Activated naive CD4-positive, alpha-beta T cell treated with anti-CD3 and anti-CD28 coated beads for 36 hours (primary cell): Measurements from ENCODE around the gene AMER3. TPM values are rescaled to one million over a fixed set of nuclear protein-coding genes. Genes with fewer than 3 reads are reported as not detected.

Experiments used
- CTCF ChIA-PET: fragments of 350-600 bp; sonication (Branson Sonifier 250); formaldehyde crosslinking; loops from one replicate; lab custom pipeline; 2021; ENCODE audit warnings: antibody characterized with exemption; lab: Charles Lee
- DNase-seq: peaks from one replicate; pipeline ENCODE4 v3.0.0-alpha.2; 2020
- H3K27ac Mint-ChIP-seq: one replicate; pipeline ENCODE4 v1.8.0; 2021; ENCODE audit warnings: mild to moderate bottlenecking, mixed read lengths
- H3K27me3 Mint-ChIP-seq: one replicate; pipeline ENCODE4 v1.8.0; 2021; ENCODE audit warnings: low read depth, mixed read lengths
- H3K36me3 Mint-ChIP-seq: one replicate; pipeline ENCODE4 v1.8.0; 2021; ENCODE audit warnings: low read depth, mixed read lengths
- H3K4me1 Mint-ChIP-seq: one replicate; pipeline ENCODE4 v1.8.0; 2021; ENCODE audit warnings: low read depth, mixed read lengths
- H3K4me3 Mint-ChIP-seq: one replicate; pipeline ENCODE4 v1.8.0; 2021; ENCODE audit warnings: mild to moderate bottlenecking, moderate library complexity, mixed read lengths
- H3K9me3 Mint-ChIP-seq: one replicate; pipeline ENCODE4 v1.8.0; 2021; ENCODE audit warnings: mixed read lengths
- intact Hi-C: fragments of 100-400 bp; cut with micrococcal nuclease; formaldehyde crosslinking; loops from one replicate; pipeline ENCODE4 v1.15.1; 2023
- total RNA-seq, 2 experiments: library from RNA; stranded (reverse); gene quantifications; one replicate each; pipeline ENCODE4 v1.2.3, GENCODE V29; 2021

The AMER3 gene
- total RNA-seq, 2 experiments from 2014 or later, result not detected

GRCh38 chr2:130791617-130791939 is 36.2 kb downstream of the AMER3 start:
- H3K27ac Mint-ChIP-seq, result no peak overlapping the region
- intact Hi-C loops, result no loop called here
- H3K27me3 Mint-ChIP-seq, result peaks cover 5% of the 10 kb centered on the region
- CTCF ChIA-PET, result interaction anchor here (1.6 kb wide), 1 partner anchor 82 kb away, joined by 6 read pairs; no protein-coding TSS in a partner anchor
- no peak for DNase-seq
- H3K4me3 Mint-ChIP-seq, result no peak overlapping the region
- no peaks in the 10 kb centered on the region for H3K9me3 Mint-ChIP-seq
- no peaks in the 10 kb centered on the region for H3K4me1 Mint-ChIP-seq
- H3K36me3 Mint-ChIP-seq, result no peaks in the 10 kb centered on the region

GRCh38 chr2:130795431-130795830 is 40.1 kb downstream of the AMER3 start:
- DNase-seq, result no peak
- H3K36me3 Mint-ChIP-seq, result no peaks in the 10 kb centered on the region
- CTCF ChIA-PET, result interaction anchor here (0.9 to 2.6 kb wide), 6 partner anchors 14 to 170 kb away, joined by 3 to 17 read pairs (median 4); no protein-coding TSS in a partner anchor
- H3K27me3 Mint-ChIP-seq, result no peaks in the 10 kb centered on the region
- intact Hi-C loops, result loop anchor here (5.0 kb wide), 2 partner anchors 312 to 357 kb away; partner anchors contain the start of gene PLEKHB2
- peaks cover 5% of the 10 kb centered on the region for H3K4me1 Mint-ChIP-seq
- no peaks in the 10 kb centered on the region for H3K9me3 Mint-ChIP-seq
- no peak overlapping the region for H3K4me3 Mint-ChIP-seq
- H3K27ac Mint-ChIP-seq, result no peak overlapping the region

GRCh38 chr2:130796290-130796689 is 41.0 kb downstream of the AMER3 start:
- intact Hi-C loops, result loop anchor here (2.0 to 5.0 kb wide), 3 partner anchors 47 to 356 kb away; partner anchors contain the start of gene PLEKHB2

GRCh38 chr2:130797493-130798435 is 42.4 kb downstream of the AMER3 start:
- DNase-seq, result peak; percentile 92
- no peak overlapping the region for H3K27ac Mint-ChIP-seq
- intact Hi-C loops, result loop anchor here (1.0 to 5.0 kb wide), 10 partner anchors 27 to 355 kb away; partner anchors contain the start of genes FAM168B and PLEKHB2
- H3K9me3 Mint-ChIP-seq, result no peaks in the 10 kb centered on the region
- CTCF ChIA-PET, result interaction anchor here (0.6 to 7.1 kb wide), 41 partner anchors 8 to 427 kb away, joined by 3 to 174 read pairs (median 4); partner anchors contain the start of genes ARHGEF4 and GPR148
- H3K4me1 Mint-ChIP-seq, result peaks cover 5% of the 10 kb centered on the region
- H3K36me3 Mint-ChIP-seq, result no peaks in the 10 kb centered on the region
- H3K4me3 Mint-ChIP-seq, result peak overlapping the region; percentile 63
- H3K27me3 Mint-ChIP-seq, result no peaks in the 10 kb centered on the region

More at GRCh38 chr2:130796290-130796689, 41.0 kb downstream of the AMER3 start:
- Mint-ChIP-seq H3K4me1 (peaks cover 5% of the 10 kb centered on the region), H3K27ac (no peak overlapping the region), H3K4me3 (no peak overlapping the region), H3K9me3 (no peaks in the 10 kb centered on the region), H3K36me3 (no peaks in the 10 kb centered on the region), H3K27me3 (no peaks in the 10 kb centered on the region)
- CTCF ChIA-PET, result interaction anchor here (0.9 to 2.6 kb wide), 8 partner anchors 15 to 169 kb away, joined by 3 to 17 read pairs (median 12); no protein-coding TSS in a partner anchor
- no peak for DNase-seq

- H3K9me3 Mint-ChIP-seq, result no peaks in the 10 kb centered on the region
- DNase-seq, result no peak
- H3K4me3 Mint-ChIP-seq, result peak overlapping the region; percentile 63
- peaks cover 5% of the 10 kb centered on the region for H3K4me1 Mint-ChIP-seq
- H3K27ac Mint-ChIP-seq, result no peak overlapping the region
- intact Hi-C loops, result loop anchor here (1.0 to 5.0 kb wide), 5 partner anchors 26 to 354 kb away; partner anchors contain the start of gene PLEKHB2
- H3K36me3 Mint-ChIP-seq, result no peaks in the 10 kb centered on the region
- H3K27me3 Mint-ChIP-seq, result no peaks in the 10 kb centered on the region
- CTCF ChIA-PET, result interaction anchor here (0.6 to 7.1 kb wide), 13 partner anchors 9 to 306 kb away, joined by 3 to 174 read pairs (median 4); partner anchors contain the start of genes ARHGEF4 and GPR148
These were observed 43.3 kb downstream of the AMER3 start for GRCh38 chr2:130798472-130799218.

- H3K36me3 Mint-ChIP-seq, result no peaks in the 10 kb centered on the region
- no peaks in the 10 kb centered on the region for H3K27me3 Mint-ChIP-seq
- CTCF ChIA-PET, result interaction anchor here (0.6 to 7.1 kb wide), 9 partner anchors 22 to 220 kb away, joined by 3 to 174 read pairs (median 3); partner anchors contain the start of gene GPR148
- no peak for DNase-seq
- H3K4me1 Mint-ChIP-seq, result peaks cover 5% of the 10 kb centered on the region
- H3K4me3 Mint-ChIP-seq, result no peak overlapping the region
- no peaks in the 10 kb centered on the region for H3K9me3 Mint-ChIP-seq
- no peak overlapping the region for H3K27ac Mint-ChIP-seq
- intact Hi-C loops, result loop anchor here (5.0 kb wide), 2 partner anchors 308 to 353 kb away; partner anchors contain the start of gene PLEKHB2
These were observed 44.0 kb downstream of the AMER3 start for GRCh38 chr2:130799295-130799694.

GRCh38 chr2:130805613-130806012 is 50.3 kb downstream of the AMER3 start:
- CTCF ChIA-PET, result no interaction called here
- no peaks in the 10 kb centered on the region for H3K36me3 Mint-ChIP-seq

GRCh38 chr2:130806370-130806769 is 51.0 kb downstream of the AMER3 start:
- CTCF ChIA-PET, result no interaction called here
- intact Hi-C loops, result no loop called here

More at GRCh38 chr2:130805613-130806012, 50.3 kb downstream of the AMER3 start:
- Mint-ChIP-seq H3K4me3 (no peak overlapping the region), H3K9me3 (no peaks in the 10 kb centered on the region), H3K4me1 (peaks cover 3% of the 10 kb centered on the region), H3K27me3 (peaks cover 5% of the 10 kb centered on the region), H3K27ac (peak overlapping the region; percentile 27)
- intact Hi-C loops, result no loop called here
- DNase-seq, result no peak

GRCh38 chr2:130807659-130808385 is 52.5 kb downstream of the AMER3 start:
- Mint-ChIP-seq H3K27me3 (peaks cover 5% of the 10 kb centered on the region), H3K4me3 (no peak overlapping the region), H3K27ac (no peak overlapping the region), H3K4me1 (peaks cover 3% of the 10 kb centered on the region), H3K36me3 (no peaks in the 10 kb centered on the region), H3K9me3 (no peaks in the 10 kb centered on the region)
- intact Hi-C loops, result no loop called here
- no peak for DNase-seq
- CTCF ChIA-PET, result no interaction called here

More at GRCh38 chr2:130806370-130806769, 51.0 kb downstream of the AMER3 start:
- Mint-ChIP-seq H3K4me1 (peaks cover 3% of the 10 kb centered on the region), H3K27me3 (peaks cover 5% of the 10 kb centered on the region), H3K9me3 (no peaks in the 10 kb centered on the region), H3K4me3 (no peak overlapping the region), H3K36me3 (no peaks in the 10 kb centered on the region), H3K27ac (no peak overlapping the region)
- no peak for DNase-seq

- Mint-ChIP-seq H3K4me3 (no peak overlapping the region), H3K36me3 (no peaks in the 10 kb centered on the region), H3K9me3 (no peaks in the 10 kb centered on the region), H3K27ac (no peak overlapping the region), H3K4me1 (peaks cover 3% of the 10 kb centered on the region), H3K27me3 (peaks cover 5% of the 10 kb centered on the region)
- intact Hi-C loops, result no loop called here
- CTCF ChIA-PET, result no interaction called here
- DNase-seq, result no peak
These were observed 53.3 kb downstream of the AMER3 start for GRCh38 chr2:130808482-130809268.

GRCh38 chr2:130810490-130810889 is 55.1 kb downstream of the AMER3 start:
- Mint-ChIP-seq H3K4me3 (no peak overlapping the region), H3K27me3 (peaks cover 5% of the 10 kb centered on the region), H3K36me3 (no peaks in the 10 kb centered on the region), H3K9me3 (no peaks in the 10 kb centered on the region), H3K27ac (no peak overlapping the region), H3K4me1 (peaks cover 3% of the 10 kb centered on the region)
- CTCF ChIA-PET, result no interaction called here
- intact Hi-C loops, result no loop called here
- no peak for DNase-seq
